C4-2B (cell line): ENCODE measurements around the gene TMEM196.

Source experiments
- CTCF ChIP-seq: fragments of 450-650 bp; conservative IDR thresholded peaks from 2 replicates; pipeline ENCODE4 v1.5.1; 2017; ENCODE audit warnings: mild to moderate bottlenecking
- ZFX ChIP-seq: fragments of 450-650 bp; IDR thresholded peaks from 2 replicates; pipeline ENCODE4 v1.6.1; 2017

DNA sequence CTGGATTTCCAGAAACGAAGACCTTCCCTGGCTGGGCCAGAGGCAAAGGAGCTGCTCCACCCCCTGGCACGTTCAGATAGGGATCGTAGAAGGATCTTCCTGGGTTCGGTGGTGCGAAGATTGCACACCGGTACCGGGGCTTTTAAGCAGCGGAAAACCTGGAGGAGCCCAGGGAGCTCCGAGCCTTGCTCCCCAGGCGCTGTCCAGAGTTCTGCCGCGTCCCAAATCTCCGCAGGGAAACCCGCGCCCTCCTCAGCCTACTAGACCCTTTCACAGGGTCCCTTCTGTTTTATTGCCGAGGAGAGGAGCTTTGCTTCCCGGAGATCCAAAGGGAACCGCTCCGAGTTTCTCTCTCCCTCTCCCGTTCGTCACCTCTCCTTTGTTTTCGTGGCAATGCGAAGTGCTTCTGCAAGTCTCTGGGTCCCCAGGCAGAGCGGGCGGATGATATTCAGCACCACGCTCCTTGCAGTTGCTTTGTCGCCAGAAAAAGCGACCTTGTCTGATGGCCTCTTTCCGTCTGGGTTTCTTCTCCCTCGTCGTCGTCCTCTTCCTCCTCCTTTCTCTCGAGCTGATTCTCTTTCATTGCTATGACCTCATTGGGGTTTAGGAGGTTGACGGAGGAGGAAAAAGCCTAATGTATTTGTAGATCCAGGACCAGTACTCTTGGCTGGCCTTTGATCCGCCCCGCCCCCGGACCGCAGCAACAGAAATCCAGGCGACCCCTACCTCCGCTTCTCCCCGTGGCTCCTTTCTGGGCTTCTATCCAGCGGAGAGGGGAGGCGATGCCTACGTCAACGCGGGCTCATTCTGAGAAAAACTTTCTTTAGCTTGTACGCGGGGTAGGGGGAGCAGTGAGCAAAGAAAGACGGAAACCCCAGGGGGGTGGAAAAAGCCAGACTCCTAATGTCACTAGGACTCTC lies at the start of gene TMEM196:
- TF ChIP-seq CTCF (no peak), ZFX (no peak)
